HG02840 (cell line): ENCODE data around the gene ABR.

Experiments
- ATAC-seq: cut with Tn5 transposase; IDR thresholded peaks from one replicate; pipeline ENCODE4 v1.9.1; 2021; ENCODE audit warnings: mild to moderate bottlenecking, moderate library complexity, moderate number of reproducible peaks; ENCODE audit not compliant: unreplicated experiment, low FRiP score

Gene ABR

GRCh38 chr17:1038459-1039122 is 141.2 kb downstream of the ABR start:
- ATAC-seq, result no peak

- ATAC-seq, result no peak
Measured at GRCh38 chr17:1037238-1037879, 142.4 kb downstream of the ABR start.

DNA sequence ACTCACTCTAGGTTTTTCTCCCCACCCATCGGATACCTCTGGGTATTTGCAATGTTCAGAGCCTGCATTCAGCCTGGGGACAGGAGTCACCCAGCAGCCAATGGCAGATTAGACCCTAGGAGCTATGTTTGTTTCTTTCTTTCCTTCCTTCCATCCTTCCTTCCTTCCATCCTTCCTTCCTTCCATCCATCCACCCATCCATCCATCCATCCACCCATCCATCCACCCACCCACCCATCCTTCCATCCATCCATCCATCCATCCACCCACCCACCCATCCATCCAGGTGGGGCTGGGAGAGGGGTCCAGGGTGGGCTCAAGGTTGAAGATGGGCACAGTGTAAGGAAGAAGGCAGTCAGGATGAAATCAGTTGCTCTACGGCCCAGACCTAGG is 142.9 kb downstream of the ABR start:
- ATAC-seq, result no peak

DNA sequence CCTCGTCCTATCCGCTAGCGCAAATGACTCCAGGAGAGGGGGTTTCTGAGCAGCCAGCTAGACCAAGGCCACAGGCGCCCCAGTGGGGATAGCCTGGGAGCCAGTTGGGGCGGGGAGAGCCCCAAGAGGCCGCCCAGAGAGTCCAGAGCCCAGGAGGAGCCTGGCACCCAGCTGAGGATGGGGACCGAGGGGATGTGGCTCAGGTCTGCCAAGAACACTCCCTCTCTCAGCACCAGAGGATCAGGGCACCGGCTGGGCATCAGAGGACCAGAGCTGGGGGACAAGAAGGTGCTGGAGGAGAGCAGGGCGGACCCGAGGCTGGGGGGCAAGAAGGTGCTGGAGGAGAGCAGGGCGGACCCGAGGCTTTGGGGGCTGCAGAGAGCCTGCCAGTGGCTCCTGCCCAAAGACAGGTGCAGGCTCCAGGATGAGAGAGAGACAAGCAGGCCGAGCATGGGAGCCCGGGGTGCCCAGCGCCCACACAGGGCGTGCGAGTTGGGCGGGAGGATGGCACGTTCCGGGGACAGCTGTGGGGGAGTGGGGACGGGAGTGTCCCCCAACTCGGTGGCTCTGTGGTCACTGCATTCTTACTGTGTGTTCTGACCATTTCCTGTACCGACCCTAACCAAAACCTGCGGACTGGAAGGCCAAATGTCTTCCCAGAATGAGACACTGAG is 143.5 kb downstream of the ABR start:
- no peak for ATAC-seq

- no peak for ATAC-seq
Measured at GRCh38 chr17:1035546-1036170, 144.1 kb downstream of the ABR start.

DNA sequence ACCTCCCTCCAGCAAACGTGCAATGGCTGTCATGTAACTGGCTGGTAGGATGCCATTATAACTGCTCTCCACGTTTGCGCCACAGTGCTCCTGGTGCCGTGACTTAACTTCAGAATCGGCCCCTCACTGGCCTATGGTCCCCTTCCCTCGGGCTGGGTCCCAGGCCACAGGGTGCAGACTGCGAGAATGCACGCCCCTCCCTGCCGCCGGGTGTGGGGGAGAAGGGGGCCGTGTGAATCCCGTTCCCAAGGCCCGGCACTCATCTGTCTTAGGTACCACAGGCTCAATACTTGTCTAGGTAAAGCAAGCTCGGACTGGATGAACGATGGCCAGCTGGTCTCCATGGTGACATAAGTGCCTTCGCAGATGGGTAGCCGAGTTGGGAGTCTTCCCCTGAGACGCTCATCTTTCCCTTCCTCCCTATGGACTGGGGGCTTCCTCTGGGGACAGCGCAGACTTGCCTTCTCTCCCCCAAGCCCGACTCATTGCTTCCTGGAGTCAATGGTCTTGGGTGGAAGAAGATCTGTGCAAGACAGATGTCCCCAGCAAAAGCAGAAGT is 145.1 kb downstream of the ABR start:
- no peak for ATAC-seq

DNA sequence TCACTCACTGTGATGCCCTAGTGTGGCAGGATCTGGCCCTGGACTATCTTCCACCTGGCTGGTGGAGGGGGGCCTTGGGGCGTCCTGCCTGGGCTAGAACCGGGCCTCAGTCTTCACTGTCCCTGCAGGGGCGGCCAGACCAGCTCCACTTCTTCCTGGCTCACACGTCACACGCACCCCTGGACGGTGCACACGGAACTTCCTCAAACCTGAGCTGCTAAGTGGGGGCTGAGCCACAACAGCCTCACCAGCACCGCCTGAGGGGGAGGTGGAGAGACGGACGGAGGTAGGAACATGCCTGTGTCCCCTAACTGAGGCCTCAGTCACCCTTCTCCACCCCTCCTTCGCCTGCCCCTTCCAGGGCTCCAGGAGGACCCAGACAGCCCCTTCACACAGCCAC is 146.3 kb downstream of the ABR start:
- ATAC-seq, result no peak

- ATAC-seq, result no peak
Measured at GRCh38 chr17:1032391-1032790, 147.4 kb downstream of the ABR start.

GRCh38 chr17:1031711-1032110 is 148.1 kb downstream of the ABR start:
- ATAC-seq, result no peak

DNA sequence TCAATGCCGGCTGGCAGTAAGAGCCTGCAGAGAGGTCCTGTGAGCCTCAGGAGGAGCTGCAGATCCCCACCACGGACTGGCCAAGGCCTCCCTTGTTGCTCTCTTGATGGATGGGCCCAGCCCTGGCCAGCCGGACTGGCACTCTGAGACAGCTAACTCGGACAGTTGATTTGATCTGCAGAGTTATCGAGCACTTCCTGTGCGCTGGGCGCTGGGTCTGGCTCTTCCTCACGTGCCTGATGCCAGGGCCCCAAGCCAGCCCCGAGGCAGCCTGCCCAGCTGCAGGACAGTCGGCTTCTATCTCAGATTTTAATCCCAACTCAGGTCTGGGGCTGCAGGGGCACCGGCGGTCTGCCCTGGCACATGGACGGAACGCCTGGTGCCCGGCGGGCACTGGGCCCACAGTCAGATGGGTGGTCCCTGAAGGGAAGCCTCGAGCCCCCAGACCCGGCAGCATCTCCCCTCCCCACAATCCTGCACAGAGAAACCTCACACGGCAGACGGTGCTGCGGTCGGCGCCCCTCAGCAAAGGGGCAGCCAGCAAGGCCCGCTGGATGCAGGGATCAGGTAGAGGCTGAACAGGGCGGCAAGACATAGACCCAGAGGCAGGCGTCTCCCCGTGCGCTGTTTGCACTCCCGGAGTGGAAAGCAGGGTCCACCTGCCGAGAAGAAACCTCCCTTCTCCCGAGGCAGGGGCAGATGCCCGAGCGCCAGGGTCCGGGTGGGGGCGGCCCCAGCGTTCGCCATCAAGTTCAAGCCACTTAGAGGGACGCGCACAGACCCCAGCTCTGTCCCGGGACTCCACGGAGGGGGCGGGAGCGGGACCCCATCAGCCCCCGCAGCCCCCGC is 148.9 kb downstream of the ABR start:
- no peak for ATAC-seq

GRCh38 chr17:1029922-1030644 is 149.7 kb downstream of the ABR start:
- no peak for ATAC-seq

GRCh38 chr17:1029196-1029921 is 150.4 kb downstream of the ABR start:
- no peak for ATAC-seq

- ATAC-seq, result no peak
Measured at GRCh38 chr17:1027044-1027443, 152.7 kb downstream of the ABR start.

- no peak for ATAC-seq
Measured at GRCh38 chr17:1026599-1026975, 153.2 kb downstream of the ABR start.

DNA sequence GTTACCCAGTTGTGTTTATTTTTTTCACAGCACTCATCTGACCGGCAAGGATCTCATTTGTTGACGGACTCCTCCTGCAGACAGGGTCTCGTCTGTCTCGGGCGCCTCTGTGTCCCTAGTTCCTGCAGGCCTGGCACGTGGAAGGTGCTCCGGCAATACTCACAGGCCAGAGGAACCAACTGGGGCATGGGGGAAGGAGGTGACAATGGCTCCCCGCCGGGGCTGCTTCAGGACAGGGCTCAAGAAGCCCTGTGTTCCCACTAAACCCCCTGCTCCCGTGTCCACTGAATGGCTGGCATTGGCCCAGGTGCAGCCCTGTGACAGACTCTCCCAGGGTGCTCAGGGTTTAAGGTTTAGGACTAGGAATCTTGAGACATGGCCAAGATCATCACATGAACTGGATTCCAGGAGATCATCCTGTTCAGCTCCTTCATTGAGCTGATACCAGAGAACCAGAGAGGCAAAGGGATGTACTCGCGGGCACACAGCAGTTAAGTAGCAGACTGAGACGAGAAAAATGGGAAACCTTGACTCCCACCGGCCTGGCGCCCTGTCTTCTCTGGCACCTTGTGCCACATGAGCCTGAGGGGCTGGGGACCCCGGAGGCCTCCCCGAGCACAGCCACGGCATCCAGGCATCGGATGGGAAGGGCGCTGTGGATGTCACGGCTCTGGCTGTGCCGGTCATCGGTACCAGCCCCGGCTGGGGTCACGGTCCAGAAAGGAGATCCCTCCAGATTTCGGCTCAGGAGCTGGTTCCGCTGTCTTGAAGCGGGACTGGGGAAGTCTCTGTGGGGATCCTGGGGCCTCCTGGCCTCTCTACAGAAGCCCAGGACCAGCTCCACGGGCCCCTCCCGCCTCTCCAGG is 153.8 kb downstream of the ABR start:
- no peak for ATAC-seq

DNA sequence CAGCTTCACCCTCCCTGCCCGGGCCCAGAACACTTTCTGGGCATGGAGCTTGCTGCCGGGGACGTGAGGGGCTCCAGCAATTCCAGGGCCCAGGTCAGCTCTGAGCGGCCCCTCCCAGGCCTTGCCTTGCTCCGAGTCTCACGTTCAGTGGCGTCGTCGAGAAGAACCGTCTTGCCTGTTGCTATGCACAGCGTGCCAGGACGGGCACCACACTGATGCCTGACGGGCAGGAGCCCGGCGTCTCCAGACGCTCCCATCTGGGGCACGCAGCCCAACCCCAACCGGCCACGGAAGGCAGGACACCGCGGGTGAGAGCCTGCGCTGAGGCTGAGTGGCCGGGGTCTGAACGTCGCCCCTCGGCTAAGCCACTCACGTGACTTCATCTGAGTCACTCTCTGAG is 155.7 kb downstream of the ABR start:
- no peak for ATAC-seq

DNA sequence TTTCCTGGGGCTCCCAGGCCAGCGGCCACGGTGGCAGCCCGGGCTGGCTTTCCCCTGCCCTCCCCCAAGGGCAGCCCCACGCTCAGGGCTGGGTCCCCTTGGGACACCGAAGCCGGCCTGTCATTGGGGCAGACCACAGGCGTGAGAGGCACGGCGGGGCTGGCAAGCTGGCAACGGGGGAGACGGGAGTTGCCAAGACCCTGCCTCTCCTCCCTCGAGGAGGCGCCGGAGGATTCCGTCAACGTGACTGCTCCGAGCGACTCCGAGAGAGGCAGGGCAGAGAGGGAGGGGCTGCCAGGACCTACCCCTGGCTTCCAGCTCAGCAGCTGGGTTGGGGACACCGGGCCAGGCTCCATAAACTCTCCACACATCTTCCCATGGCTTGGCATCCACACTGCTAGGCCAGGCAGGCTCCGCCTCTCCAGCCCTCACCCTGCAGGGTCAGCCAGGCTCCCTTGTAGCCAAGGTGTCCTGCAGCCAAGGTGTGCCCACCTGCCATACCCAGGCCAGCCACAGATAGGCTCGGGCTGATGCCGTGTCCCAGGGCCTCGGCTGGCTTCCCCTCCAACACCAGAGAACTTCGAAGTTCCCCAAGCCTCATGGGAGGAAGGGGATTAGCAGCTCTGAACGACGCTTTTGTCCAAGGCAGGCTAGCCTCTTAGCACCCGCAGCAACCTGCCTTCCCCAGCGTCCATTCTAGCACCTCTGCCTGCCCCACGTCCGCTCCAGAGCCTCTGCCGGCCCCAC is 157.3 kb downstream of the ABR start:
- no peak for ATAC-seq
